Motor neuron (in vitro differentiated cells): Measurements from ENCODE around the gene DUS4L. TPM values are rescaled to one million over a fixed set of nuclear protein-coding genes. Genes with fewer than 3 reads are reported as not detected.

Source experiments
- ATAC-seq, 8 experiments: fragments of 200-7000 bp; cut with Tn5 transposase; replicated peaks in 6 of 8; 2 replicates each; pipeline ENCODE4 v1.8.0; 2021; ENCODE audit warnings: mild to moderate bottlenecking in 8 of 8, moderate library complexity in 8 of 8
- H3K27ac ChIP-seq, 2 donors: fragments of 250-450 bp; sonication (Bioruptor Pico); 2 replicates each; pipeline ENCODE4 v1.9.0; 2021; ENCODE audit warnings: antibody characterized with exemption in 2 of 2, mild to moderate bottlenecking in 2 of 2, moderate library complexity in 1 of 2
- H3K4me1 ChIP-seq, 2 donors: fragments of 250-450 bp; sonication (Bioruptor Pico); replicated peaks in 1 of 2; 2 replicates each; pipeline ENCODE4 v1.6.1; 2021; ENCODE audit warnings: antibody characterized with exemption in 2 of 2, mild to moderate bottlenecking in 2 of 2, moderate library complexity in 1 of 2
- H3K4me3 ChIP-seq, 5 donors: fragments of 250-450 bp; sonication (Bioruptor Pico); 2 replicates each; pipeline ENCODE4 v1.9.0; 2021; ENCODE audit warnings: antibody characterized with exemption in 5 of 5, mild to moderate bottlenecking in 5 of 5, moderate library complexity in 4 of 5
- WGBS, 10 experiments: fragments of 450-650 bp; shearing (Covaris generic); methylation state at CpG; one replicate each; pipeline ENCODE4 v1.0.0; 2022; 5-methylcytosine and 5-hydroxymethylcytosine counted together
- in situ Hi-C, 9 experiments: fragments of 400-800 bp; cut with MboI; loops; one replicate each; pipeline ENCODE4 v1.15.0; 2021; ENCODE audit warnings: low sequenced_read_pairs in 9 of 9, low pct_unique_long_range_greater_than_20kb in 2 of 9; ENCODE audit not compliant: unreplicated experiment in 9 of 9
- total RNA-seq, 8 experiments: library from RNA; unstranded; fragments of 300-600 nt; gene quantifications; 2 replicates each; pipeline versions ENCODE4 v1.2.3 to v1.2.4, GENCODE V29; 2022

Gene DUS4L
- total RNA-seq, 8 experiments from 2014 or later = 5.9 to 14.2 (median 10.7) TPM

DNA sequence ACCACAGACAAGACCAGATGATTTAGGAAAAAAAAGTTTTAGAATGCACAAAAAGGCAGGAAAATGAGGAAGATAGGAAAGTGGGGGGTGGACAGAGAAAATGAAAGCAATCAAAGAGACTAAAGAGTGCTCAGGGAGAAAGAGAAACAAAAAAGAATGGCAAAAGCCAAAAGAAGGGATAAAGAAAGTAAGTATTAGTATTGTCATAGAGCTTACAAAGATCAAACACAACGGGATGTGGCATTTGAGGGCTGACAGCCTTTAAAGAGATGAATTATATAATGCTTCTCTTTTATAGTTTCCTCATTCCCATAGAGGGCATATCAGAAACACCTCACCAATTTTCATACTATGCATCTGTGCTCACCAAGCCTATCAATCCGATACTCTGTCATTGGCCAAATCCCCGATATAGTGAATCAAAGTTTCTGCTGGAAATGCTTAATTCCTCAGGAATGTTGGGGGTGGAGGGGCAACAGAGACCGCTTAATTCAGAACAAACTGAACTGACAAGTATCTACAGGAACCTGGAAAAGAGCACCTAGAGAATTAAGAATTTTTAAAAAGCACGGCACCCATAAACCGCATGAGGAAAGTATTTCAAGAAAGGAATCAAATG, 2.8 kb upstream of the DUS4L start:
- 72 to 98% (median 91%) methylated on average over 2 to 6 of the region's 6 CpGs for WGBS, 10 experiments
- ATAC-seq = no peak

GRCh38 chr7:107563081-107563774, 543 bp upstream of the DUS4L start:
- H3K27ac ChIP-seq = peak overlapping the region; percentile 78 to 91

More for the DNA sequence above, 2.8 kb upstream of the DUS4L start:
- H3K4me3 ChIP-seq = no peak overlapping the region
- H3K27ac ChIP-seq = no peak overlapping the region
- H3K4me1 ChIP-seq = peaks cover 8 to 11% of the 10 kb centered on the region in 2 donors
- in situ Hi-C loops = no loop called here

DNA sequence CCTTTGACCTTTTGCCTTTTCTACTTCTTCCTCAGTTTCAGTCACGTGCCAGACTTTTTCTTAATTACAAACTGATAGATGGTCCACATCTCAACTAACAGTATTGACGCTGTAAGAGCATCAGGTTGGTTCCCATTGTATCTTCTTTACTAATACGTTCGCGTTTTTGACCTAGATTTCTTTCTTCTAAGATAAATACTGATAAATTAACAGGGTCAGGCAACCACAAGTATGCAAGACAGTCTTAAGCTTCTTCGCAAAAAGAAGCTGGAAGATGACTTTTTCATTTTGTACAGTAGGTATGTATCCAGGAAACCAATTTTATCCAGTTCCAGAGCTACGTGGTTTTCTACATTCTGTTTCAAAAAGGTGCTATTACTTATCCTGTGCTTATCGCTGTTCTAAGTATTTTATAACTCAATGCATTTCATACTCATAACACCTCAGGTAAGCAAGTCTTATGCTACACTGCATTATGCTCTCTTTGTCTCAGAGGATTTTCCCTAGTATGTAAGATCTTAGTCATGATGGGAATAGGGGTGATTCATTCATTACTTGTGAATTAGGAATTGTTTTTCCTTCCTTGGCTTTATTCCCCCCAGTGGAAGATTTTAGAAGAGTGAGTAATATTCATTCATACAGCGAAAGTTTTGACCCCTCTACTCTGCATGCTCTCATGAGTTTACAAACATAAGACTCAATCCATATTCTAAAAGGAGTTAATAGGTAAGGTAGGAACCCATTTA, 955 bp downstream of the DUS4L start:
- ATAC-seq = peak in 1 of 8 experiments; percentile 6
- 4 to 79% (median 64%) methylated on average over 4 to 9 of the region's 9 CpGs for WGBS, 10 experiments
- in situ Hi-C loops = no loop called here
- peak overlapping the region; percentile 78 to 91 for H3K27ac ChIP-seq
- H3K4me3 ChIP-seq = peak overlapping the region; percentile 75 to 99 (median 94)
- H3K4me1 ChIP-seq = peaks cover 8 to 11% of the 10 kb centered on the region in 2 donors

More at GRCh38 chr7:107563081-107563774, 543 bp upstream of the DUS4L start:
- in situ Hi-C loops = no loop called here
- Histone ChIP-seq H3K4me1 (peaks cover 8 to 11% of the 10 kb centered on the region in 2 donors), H3K4me3 (peak overlapping the region; percentile 75 to 99 (median 94))
- ATAC-seq = peak; percentile 63 to 85 (median 76)
- 0 to 75% (median 20%) methylated on average over 1 to 7 of the region's 21 CpGs; no CpG with 5 or more reads in 1 of the 10 experiments for WGBS, 10 experiments

DNA sequence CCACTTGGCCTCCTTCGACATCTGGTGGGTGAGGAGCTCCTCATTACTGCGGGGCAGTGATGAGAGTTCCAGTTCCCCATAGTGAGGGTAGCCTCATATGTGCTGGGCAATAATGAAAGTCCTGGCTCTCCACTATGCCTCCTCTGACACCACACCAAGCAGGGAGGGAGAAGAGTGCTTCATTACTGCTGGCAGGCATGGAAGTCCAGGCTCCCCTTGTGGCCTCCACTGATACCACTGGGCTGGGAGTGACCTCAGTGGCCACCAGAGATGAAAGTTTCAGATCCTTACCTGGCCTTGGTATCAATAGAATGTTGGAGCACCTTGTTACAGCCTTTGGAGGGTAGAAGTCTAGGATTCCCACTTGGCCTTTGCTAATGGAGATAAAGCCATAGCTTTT, 6.5 kb downstream of the DUS4L start:
- ATAC-seq = no peak
- 90 to 100% (median 96%) methylated on average over 2 of the region's 2 CpGs; no CpG with 5 or more reads in 4 of the 10 experiments for WGBS, 10 experiments
- Histone ChIP-seq H3K27ac (no peak overlapping the region), H3K4me1 (peaks cover 0 to under 1% of the 10 kb centered on the region in 2 donors), H3K4me3 (no peak overlapping the region)
- in situ Hi-C loops = no loop called here

- H3K4me3 ChIP-seq = no peak overlapping the region
- in situ Hi-C loops = no loop called here
- WGBS, 10 experiments = 63 to 88% (median 85%) methylated on average over 2 to 4 of the region's 4 CpGs; no CpG with 5 or more reads in 2 of the 10 experiments
- no peak for ATAC-seq
- no peak overlapping the region for H3K27ac ChIP-seq
- H3K4me1 ChIP-seq = no peaks in the 10 kb centered on the region
Measured at GRCh38 chr7:107573537-107573936, 9.8 kb downstream of the DUS4L start.

- H3K27ac ChIP-seq = peak overlapping the region in 1 of 2 donors; percentile 89
- 3 to 17% (median 8%) methylated on average over 1 to 9 of the region's 9 CpGs for WGBS, 10 experiments
- in situ Hi-C loops = no loop called here
- H3K4me1 ChIP-seq = peaks cover 4 to 5% of the 10 kb centered on the region in 2 donors
- peak overlapping the region; percentile 76 to 98 (median 95) for H3K4me3 ChIP-seq
- peak in 1 of 8 experiments; percentile 30 for ATAC-seq
Measured at GRCh38 chr7:107579554-107579884, 15.7 kb downstream of the DUS4L start.

GRCh38 chr7:107579885-107580715, 16.3 kb downstream of the DUS4L start, which contains the start of gene BCAP29:
TSS of gene BCAP29 (plus strand) at chr7:107580246. CDS start at chr7:107580773, 527 bp downstream.
- ATAC-seq = peak; percentile 92 to 96 (median 94)
- in situ Hi-C loops = loop anchor here in 1 of 9 experiments (10.0 kb wide), 1 partner anchor 145 kb away; no protein-coding TSS in a partner anchor
- Histone ChIP-seq H3K4me1 (peaks cover 4 to 5% of the 10 kb centered on the region in 2 donors), H3K27ac (peak within 1 kb of the TSS; percentile 66 to 89), H3K4me3 (peak within 1 kb of the TSS; percentile 76 to 98 (median 95))
- whole genome bisulfite sequencing, 10 experiments = 0 to 3% (median 0%) methylated on average over 2 to 19 of the region's 89 CpGs; no CpG with 5 or more reads in 3 of the 10 experiments

GRCh38 chr7:107580716-107581383, 17.1 kb downstream of the DUS4L start:
- WGBS, 10 experiments = 20 to 76% (median 36%) methylated on average over 1 to 10 of the region's 10 CpGs
- no peak for ATAC-seq
- in situ Hi-C loops = loop anchor here in 1 of 9 experiments (10.0 kb wide), 1 partner anchor 144 kb away; no protein-coding TSS in a partner anchor
- Histone ChIP-seq H3K4me3 (peak overlapping the region; percentile 76 to 98 (median 95)), H3K4me1 (peaks cover 4 to 5% of the 10 kb centered on the region in 2 donors), H3K27ac (peak overlapping the region; percentile 66 to 89)

DNA sequence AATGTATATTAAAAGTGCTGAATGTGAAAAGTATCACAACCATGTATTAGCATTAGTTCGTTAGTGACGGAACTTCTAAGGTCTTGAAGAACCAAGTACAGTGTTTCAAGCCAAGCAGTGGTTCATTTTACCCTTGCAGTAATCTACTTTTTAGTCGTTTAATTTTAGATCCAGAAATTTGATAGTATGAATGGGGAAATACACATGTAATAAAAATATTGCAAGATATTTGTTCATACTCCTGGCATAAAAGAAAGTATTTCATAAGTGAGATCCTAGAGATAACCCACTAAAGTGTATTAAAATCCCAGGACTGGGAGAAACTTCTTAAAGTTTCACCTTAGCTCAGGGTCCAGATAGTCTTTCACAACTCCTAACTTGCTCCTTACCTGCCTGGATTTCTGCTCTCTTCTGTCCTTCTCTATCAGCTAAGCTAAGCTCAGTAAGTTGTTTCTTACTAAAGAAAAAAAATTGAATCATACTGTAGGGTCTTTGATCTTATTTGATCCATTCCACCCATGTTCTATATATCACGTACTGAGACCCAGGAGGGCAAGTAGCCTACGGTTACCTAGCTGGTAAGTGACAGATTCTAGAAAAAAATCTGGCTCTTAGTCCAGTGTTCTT, 17.7 kb downstream of the DUS4L start:
- Histone ChIP-seq H3K4me3 (peak overlapping the region in 1 of 5 donors; percentile 98), H3K4me1 (peaks cover 4 to 5% of the 10 kb centered on the region in 2 donors), H3K27ac (no peak overlapping the region)
- ATAC-seq = no peak
- in situ Hi-C loops = loop anchor here in 1 of 9 experiments (10.0 kb wide), 1 partner anchor 143 kb away; no protein-coding TSS in a partner anchor
- WGBS, 10 experiments = 47 to 100% (median 79%) methylated on average over 1 to 5 of the region's 5 CpGs

DNA sequence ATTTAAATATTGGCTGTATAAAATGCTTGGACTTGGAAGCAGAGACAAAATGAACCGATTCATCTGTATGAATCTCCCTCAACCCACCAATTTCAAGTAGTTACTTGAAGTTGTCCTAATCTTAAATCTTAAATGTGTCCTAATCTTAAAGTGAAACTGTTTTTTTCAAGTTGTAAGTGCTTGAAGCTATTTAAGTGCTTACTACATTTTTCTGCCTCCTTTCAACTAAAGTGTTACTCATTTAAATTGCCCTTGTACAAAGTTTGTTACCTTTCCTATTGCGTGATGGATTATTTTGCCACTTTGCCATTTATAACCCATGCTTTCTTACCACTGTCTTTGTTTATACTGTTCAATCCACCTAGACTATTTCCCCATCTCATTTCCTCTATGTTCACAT, 19.1 kb downstream of the DUS4L start:
- no peak overlapping the region for H3K27ac ChIP-seq
- in situ Hi-C loops = loop anchor here in 1 of 9 experiments (10.0 kb wide), 1 partner anchor 142 kb away; no protein-coding TSS in a partner anchor
- ATAC-seq = no peak
- 59 to 100% (median 94%) methylated on average over 2 of the region's 2 CpGs; no CpG with 5 or more reads in 2 of the 10 experiments for WGBS, 10 experiments
- peaks cover 4 to 5% of the 10 kb centered on the region in 2 donors for H3K4me1 ChIP-seq
- H3K4me3 ChIP-seq = no peak overlapping the region

GRCh38 chr7:107584716-107585115, 20.9 kb downstream of the DUS4L start:
- H3K4me3 ChIP-seq = no peak overlapping the region
- H3K4me1 ChIP-seq = peaks cover 4 to 5% of the 10 kb centered on the region in 2 donors
- WGBS, 10 experiments = 43 to 87% (median 73%) methylated on average over 1 to 2 of the region's 2 CpGs
- in situ Hi-C loops = loop anchor here in 1 of 9 experiments (10.0 kb wide), 1 partner anchor 140 kb away; no protein-coding TSS in a partner anchor
- H3K27ac ChIP-seq = no peak overlapping the region
- ATAC-seq = no peak
